Measurements from ENCODE around the gene APLNR.
A peak's percentile ranks its signal among the peaks of the same experiment; 100 is the strongest.

The APLNR gene

DNA sequence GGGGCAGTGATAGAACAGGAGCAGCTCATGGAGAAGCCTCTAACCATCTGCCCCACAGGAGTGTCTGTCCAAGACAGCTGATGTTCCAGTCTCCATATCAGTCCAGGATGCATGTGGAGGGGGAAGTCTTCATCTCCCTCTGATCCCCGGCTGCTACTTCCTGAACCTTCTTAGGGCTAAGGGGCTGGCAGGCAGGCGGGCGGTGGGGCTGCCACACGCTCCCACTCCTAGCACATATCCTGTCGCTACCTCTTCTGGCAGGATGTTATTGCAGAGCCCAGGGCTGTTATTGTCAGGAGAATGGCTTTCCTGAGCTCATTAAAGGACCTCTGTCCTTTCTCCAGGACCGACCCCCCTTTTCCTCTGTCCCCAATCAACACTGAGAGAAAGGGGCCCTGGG is 29.9 kb downstream of the APLNR start:
- TF ChIP-seq, protein P1, sequence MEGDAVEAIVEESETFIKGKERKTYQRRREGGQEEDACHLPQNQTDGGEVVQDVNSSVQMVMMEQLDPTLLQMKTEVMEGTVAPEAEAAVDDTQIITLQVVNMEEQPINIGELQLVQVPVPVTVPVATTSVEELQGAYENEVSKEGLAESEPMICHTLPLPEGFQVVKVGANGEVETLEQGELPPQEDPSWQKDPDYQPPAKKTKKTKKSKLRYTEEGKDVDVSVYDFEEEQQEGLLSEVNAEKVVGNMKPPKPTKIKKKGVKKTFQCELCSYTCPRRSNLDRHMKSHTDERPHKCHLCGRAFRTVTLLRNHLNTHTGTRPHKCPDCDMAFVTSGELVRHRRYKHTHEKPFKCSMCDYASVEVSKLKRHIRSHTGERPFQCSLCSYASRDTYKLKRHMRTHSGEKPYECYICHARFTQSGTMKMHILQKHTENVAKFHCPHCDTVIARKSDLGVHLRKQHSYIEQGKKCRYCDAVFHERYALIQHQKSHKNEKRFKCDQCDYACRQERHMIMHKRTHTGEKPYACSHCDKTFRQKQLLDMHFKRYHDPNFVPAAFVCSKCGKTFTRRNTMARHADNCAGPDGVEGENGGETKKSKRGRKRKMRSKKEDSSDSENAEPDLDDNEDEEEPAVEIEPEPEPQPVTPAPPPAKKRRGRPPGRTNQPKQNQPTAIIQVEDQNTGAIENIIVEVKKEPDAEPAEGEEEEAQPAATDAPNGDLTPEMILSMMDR (IDR thresholded peaks at IDR 0.05; ENCODE audit: low read length, missing control alignments): no peak
- H3K4me3 ChIP-seq (replicated peaks; ENCODE audit: low read depth, low read length): no peak overlapping the region
- no peak for DNase-seq (ENCODE audit: low read depth)

DNA sequence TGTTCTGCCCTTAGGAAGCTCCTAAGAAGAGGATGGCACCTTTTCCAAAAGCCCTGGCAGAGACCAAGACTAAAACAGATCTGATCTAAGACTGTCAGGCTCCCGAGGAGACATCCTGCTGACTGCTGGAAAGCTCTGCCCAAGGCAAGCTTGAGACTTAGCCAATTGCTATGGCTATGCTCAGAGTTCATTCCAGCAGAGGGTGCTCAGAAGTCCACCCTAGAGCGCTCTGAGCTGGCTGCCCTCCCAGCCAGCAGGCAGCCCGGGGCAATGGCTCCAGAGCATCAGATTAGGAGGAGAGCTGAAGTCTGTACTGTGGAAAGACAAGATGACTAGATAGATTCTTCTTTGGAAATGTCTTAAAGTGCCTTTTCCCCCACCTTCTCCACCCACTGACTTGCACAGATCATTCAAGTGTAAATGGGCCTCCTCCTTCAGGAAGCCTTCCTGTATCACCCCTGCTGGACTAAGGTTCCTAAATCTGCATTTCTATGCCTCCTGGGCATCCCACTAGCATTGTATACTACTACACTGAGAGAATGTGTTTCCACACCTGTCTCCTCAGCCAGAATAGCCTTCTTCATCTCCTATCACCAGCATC is 31.9 kb downstream of the APLNR start:
- TF ChIP-seq, protein P1 (IDR thresholded peaks at IDR 0.05; ENCODE audit: low read length, missing control alignments): no peak
- no peak overlapping the region for H3K4me3 ChIP-seq (replicated peaks; ENCODE audit: low read depth, low read length)
- DNase-seq (ENCODE audit: low read depth): peak; percentile 33

DNA sequence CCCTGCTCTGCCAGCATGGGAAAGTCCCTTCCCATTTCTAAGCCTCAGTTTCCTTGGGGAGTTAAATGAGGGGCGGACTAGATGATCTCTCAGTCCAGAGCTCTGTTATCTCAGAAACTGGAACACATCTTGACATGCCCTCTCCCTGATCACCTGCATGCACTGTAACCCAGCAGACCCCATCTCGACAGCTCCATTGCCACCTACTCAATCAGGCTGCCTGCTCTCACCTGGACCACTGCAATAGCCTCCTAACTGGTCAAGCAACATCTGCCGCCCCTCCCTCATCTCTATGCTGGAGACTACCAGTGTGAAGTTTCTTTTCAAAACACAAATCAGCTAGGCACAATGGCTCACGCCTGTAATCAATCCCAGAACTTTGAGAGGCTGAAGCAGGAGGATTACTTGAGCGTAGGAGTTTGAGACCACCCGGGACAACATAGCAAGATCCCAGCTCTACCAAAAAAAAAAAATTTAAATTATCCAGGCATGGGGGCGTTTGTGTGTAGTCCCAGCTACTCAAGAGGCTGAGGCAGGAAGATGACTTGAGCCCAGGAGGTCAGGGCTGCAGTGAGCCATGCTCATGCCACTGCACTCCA is 33.1 kb downstream of the APLNR start:
- H3K4me3 ChIP-seq (replicated peaks; ENCODE audit: low read depth, low read length): no peak overlapping the region
- no peak for DNase-seq (ENCODE audit: low read depth)
- TF ChIP-seq, protein P1 (IDR thresholded peaks at IDR 0.05; ENCODE audit: low read length, missing control alignments): no peak

DNA sequence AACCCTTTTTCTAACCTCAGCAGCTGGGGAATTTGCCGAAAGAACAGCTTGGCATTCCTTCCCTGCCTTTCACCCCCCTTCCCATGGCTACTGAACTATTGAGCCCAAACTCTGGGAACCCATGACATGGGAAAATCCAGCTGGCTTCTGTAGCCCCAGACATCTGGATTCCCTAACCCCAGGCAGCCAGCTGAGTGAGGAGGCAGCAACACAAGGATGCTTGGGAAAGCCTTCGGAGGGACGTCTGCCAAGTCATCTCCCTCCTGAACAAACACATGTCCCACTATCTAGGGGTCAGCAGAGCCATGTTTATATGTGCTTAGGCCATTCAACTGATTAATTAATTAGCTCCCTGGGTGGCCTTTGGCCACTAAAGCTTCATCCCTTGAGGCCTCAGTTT is 33.7 kb downstream of the APLNR start:
- TF ChIP-seq, protein P1 (IDR thresholded peaks at IDR 0.05; ENCODE audit: low read length, missing control alignments): no peak
- no peak overlapping the region for H3K4me3 ChIP-seq (replicated peaks; ENCODE audit: low read depth, low read length)
- peak; percentile 38 for DNase-seq (ENCODE audit: low read depth)

DNA sequence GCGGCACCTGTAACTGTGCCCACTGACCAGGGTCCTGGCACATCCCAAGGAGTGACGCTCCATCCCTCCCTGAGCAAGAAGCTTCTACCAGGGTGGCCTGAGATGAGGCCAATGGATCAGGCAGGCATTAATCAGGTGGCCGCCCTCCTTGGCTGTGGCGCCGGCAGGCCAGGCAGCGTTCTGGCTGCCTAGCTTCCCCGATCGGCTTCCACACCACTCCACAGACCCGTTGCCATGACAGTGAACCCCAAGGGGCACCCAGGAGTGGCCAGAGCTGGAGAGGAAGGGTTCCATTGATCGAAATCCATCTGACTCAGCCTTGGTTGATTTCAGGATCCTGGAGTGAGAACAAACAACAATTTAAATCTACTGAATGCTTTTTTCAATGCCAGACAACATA is 34.8 kb downstream of the APLNR start:
- DNase-seq (ENCODE audit: low read depth): no peak
- TF ChIP-seq, protein P1 (IDR thresholded peaks at IDR 0.05; ENCODE audit: low read length, missing control alignments): no peak
- no peak overlapping the region for H3K4me3 ChIP-seq (replicated peaks; ENCODE audit: low read depth, low read length)

DNA sequence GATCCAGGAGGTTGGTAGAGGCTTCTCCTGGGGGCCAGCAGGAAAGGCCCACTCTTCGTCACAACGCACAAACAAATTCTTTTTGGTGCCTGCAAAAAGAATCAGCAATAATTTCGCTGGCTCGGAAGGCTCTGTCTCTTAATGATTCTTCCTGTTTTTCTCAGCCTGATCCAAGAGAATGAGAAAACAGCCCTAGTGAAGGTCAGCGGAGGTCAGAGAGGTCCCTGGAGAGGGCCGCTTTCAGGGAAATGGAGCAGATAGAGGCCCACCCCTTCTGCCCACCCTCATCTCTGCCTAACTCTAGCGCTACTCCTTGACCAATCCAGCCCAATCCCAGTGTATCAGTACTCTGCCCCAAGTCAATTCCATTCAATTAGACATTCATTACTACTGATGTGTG is 36.1 kb downstream of the APLNR start:
- no peak overlapping the region for H3K4me3 ChIP-seq (replicated peaks; ENCODE audit: low read depth, low read length)
- TF ChIP-seq, protein P1 (IDR thresholded peaks at IDR 0.05; ENCODE audit: low read length, missing control alignments): no peak
- no peak for DNase-seq (ENCODE audit: low read depth)

DNA sequence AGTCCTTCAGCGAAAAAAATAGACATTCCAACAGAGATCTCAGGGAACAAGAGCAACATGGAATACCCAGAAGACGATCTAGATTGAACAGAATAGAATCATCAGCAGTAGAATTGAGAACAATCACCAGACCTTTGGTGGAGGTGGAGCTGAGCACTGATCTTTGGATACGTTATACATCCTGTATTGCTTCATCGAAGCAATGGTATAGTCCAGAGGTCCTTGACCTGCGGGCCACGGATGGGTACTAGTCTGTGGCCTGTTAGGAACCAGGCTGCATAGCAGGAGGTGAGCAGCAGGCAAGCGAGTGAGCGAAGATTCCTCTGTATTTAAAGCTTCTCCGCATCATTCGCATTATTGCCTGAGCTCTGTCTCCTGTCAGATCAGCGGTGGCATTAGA is 37.7 kb downstream of the APLNR start:
- TF ChIP-seq, protein P1 (IDR thresholded peaks at IDR 0.05; ENCODE audit: low read length, missing control alignments): no peak
- no peak for DNase-seq (ENCODE audit: low read depth)
- no peak overlapping the region for H3K4me3 ChIP-seq (replicated peaks; ENCODE audit: low read depth, low read length)
